HCT116 (cell line): ENCODE results near the gene NTN5. TPM values are rescaled to one million over a fixed set of nuclear protein-coding genes. Genes with fewer than 3 reads are reported as not detected.

ENCODE experiments used
- ATAC-seq: fragments of 200-7000 bp; cut with Tn5 transposase; 2 replicates; pipeline ENCODE4 v1.9.1; 2020; ENCODE audit warnings: mild to moderate bottlenecking, moderate library complexity
- BruUV-seq: library from RNA; stranded (reverse); fragments of 400-500 nt; replicated peaks from 2 replicates; lab custom pipeline; 2021; lab: Mats Ljungman, UMichigan
- CTCF ChIA-PET: fragments of 300-600 bp; sonication (Branson Sonifier 250); formaldehyde crosslinking; loops from one replicate; lab custom pipeline; 2021; ENCODE audit warnings: antibody characterized with exemption; lab: Charles Lee
- POLR2A ChIA-PET: fragments of 300-600, 350-600 bp; sonication (Branson Sonifier 250); formaldehyde crosslinking; loops from one replicate; lab custom pipeline; 2021; ENCODE audit warnings: antibody characterized with exemption; lab: Charles Lee
- RAD21 ChIA-PET, 2 experiments: fragments of 300-600 bp; sonication (Branson Sonifier 250); formaldehyde crosslinking; loops; one replicate each; lab custom pipeline; 2023; ENCODE audit warnings: low total read pairs in 2 of 2; ENCODE audit not compliant: uncharacterized antibody in 2 of 2, unreplicated experiment in 2 of 2, low non-redundant PET in 1 of 2; lab: Charles Lee
- DNase-seq: peaks from one replicate; pipeline ENCODE4 v3.0.0-alpha.2; 2010; ENCODE audit warnings: low read depth, low spot score
- H2AFZ ChIP-seq: fragments of 200-600 bp; shearing (Covaris generic), sonication (generic); 2 replicates; pipeline ENCODE4 v1.6.1; 2017; ENCODE audit warnings: low read depth, mixed run types, mixed read lengths, antibody characterized with exemption, low read length; ENCODE audit not compliant: poor library complexity, severe bottlenecking
- H3K27ac ChIP-seq: 2 replicates; pipeline ENCODE4 v1.5.1; 2012; ENCODE audit warnings: low read depth, low read length
- H3K27me3 ChIP-seq: fragments of 200-600 bp; sonication (generic); 2 replicates; pipeline ENCODE4 v1.6.1; 2016; ENCODE audit warnings: mixed run types, low read length, mixed read lengths; ENCODE audit not compliant: insufficient read depth
- H3K36me3 ChIP-seq, 2 experiments: fragments of 200-500 bp in 1 of 2; fragments of 200-600 bp in 1 of 2; sonication (Bioruptor generic) in 1 of 2; sonication (generic) in 1 of 2; 2 replicates each; pipeline versions ENCODE4 v1.5.1 to v1.6.1; 2014 to 2016; ENCODE audit warnings: low read length in 2 of 2, inconsistent platforms in 1 of 2, mixed read lengths in 1 of 2, mixed run types in 1 of 2; ENCODE audit not compliant: insufficient read depth in 2 of 2, control insufficient read depth in 1 of 2
- H3K4me1 ChIP-seq, 2 experiments: fragments of 200-600 bp in 1 of 2; sonication (generic) in 1 of 2; 2 replicates each; pipeline versions ENCODE4 v1.5.1 to v1.6.1; 2012 to 2017; ENCODE audit warnings: low read length in 2 of 2, inconsistent platforms in 1 of 2, mild to moderate bottlenecking in 1 of 2, mixed read lengths in 1 of 2, mixed run types in 1 of 2, moderate library complexity in 1 of 2; ENCODE audit not compliant: insufficient read depth in 2 of 2, control insufficient read depth in 1 of 2
- H3K4me2 ChIP-seq: fragments of 200-600 bp; sonication (generic); 2 replicates; pipeline ENCODE4 v1.6.1; 2017; ENCODE audit warnings: mixed run types, low read length, mixed read lengths
- H3K4me3 ChIP-seq, 2 experiments: fragments of 200-600 bp in 1 of 2; sonication (generic) in 1 of 2; replicated peaks in 1 of 2; 2 replicates each; pipeline ENCODE4 v1.5.1; 2011 to 2016; ENCODE audit warnings: low read length in 2 of 2, control low read depth in 1 of 2, low read depth in 1 of 2, mild to moderate bottlenecking in 1 of 2, mixed read lengths in 1 of 2, mixed run types in 1 of 2
- H3K79me2 ChIP-seq: fragments of 200-600 bp; sonication (generic); 2 replicates; pipeline ENCODE4 v1.6.1; 2017; ENCODE audit warnings: mild to moderate bottlenecking, mixed run types, low read length, moderate library complexity, mixed read lengths; ENCODE audit not compliant: insufficient read depth
- H3K9ac ChIP-seq: fragments of 200-600 bp; sonication (generic); 2 replicates; pipeline ENCODE4 v1.6.1; 2016; ENCODE audit warnings: low read length, mixed read lengths
- H3K9me2 ChIP-seq: fragments of 200-600 bp; sonication (generic), shearing (Covaris generic); 2 replicates; pipeline ENCODE4 v1.6.1; 2017; ENCODE audit warnings: mixed run types, mild to moderate bottlenecking, moderate library complexity; ENCODE audit not compliant: insufficient read depth
- H3K9me3 ChIP-seq, 2 experiments: fragments of 200-500 bp in 1 of 2; fragments of 200-600 bp in 1 of 2; sonication (Bioruptor generic) in 1 of 2; sonication (generic) in 1 of 2; 2 replicates each; pipeline ENCODE4 v1.6.1; 2014 to 2017; ENCODE audit warnings: low read length in 2 of 2, mixed read lengths in 2 of 2, inconsistent platforms in 1 of 2, low read depth in 1 of 2, mild to moderate bottlenecking in 1 of 2, mixed run types in 1 of 2, moderate library complexity in 1 of 2; ENCODE audit not compliant: control insufficient read depth in 1 of 2, insufficient read depth in 1 of 2
- H4K20me1 ChIP-seq: fragments of 200-600 bp; sonication (generic), shearing (Covaris generic); 2 replicates; pipeline ENCODE4 v1.6.1; 2017; ENCODE audit warnings: mixed run types, mild to moderate bottlenecking, moderate library complexity; ENCODE audit not compliant: insufficient read depth
- CEBPB ChIP-seq: IDR thresholded peaks from 2 replicates; pipeline ENCODE4 v1.6.1; 2012; ENCODE audit warnings: low read depth
- JUND ChIP-seq: IDR thresholded peaks from 2 replicates; pipeline ENCODE4 v1.6.1; 2012
- POLR2A ChIP-seq: IDR thresholded peaks from 2 replicates; pipeline ENCODE4 v1.7.0; 2011; ENCODE audit warnings: borderline replicate concordance; ENCODE audit not compliant: insufficient read depth, insufficient read length; ENCODE audit errors: extremely low read depth
- POLR2AphosphoS5 ChIP-seq: IDR thresholded peaks from 2 replicates; pipeline ENCODE4 v1.6.1; 2011; ENCODE audit warnings: mild to moderate bottlenecking, low read depth, low read length, moderate library complexity
- SIN3A ChIP-seq: IDR thresholded peaks from 2 replicates; pipeline ENCODE4 v1.6.1; 2012; ENCODE audit warnings: low read depth
- SP1 ChIP-seq: IDR thresholded peaks from 2 replicates; pipeline ENCODE4 v1.6.1; 2012; ENCODE audit warnings: low read depth
- ZFX ChIP-seq: fragments of 450-650 bp; IDR thresholded peaks from 2 replicates; pipeline ENCODE4 v1.6.1; 2017
- intact Hi-C: fragments of 100-400 bp; cut with micrococcal nuclease; formaldehyde crosslinking; loops from 2 replicates; pipeline ENCODE4 v1.10.0; 2022
- total RNA-seq: library from RNA; stranded (reverse); gene quantifications from one replicate; pipeline ENCODE4 v1.2.1, GENCODE V29; 2021; ENCODE audit not compliant: unreplicated experiment
- TF ChIP-seq, protein P1 (sequence below): IDR thresholded peaks from 2 replicates; pipeline ENCODE4 v1.6.1; 2012; ENCODE audit warnings: low read depth
- TF ChIP-seq, protein P2 (sequence below), 3 experiments: fragments of 200-600 bp in 1 of 3; sonication (generic) in 1 of 3; IDR thresholded peaks in 2 of 3; conservative IDR thresholded peaks in 1 of 3; 2 replicates each; pipeline ENCODE4 v1.5.1; 2012 to 2017; ENCODE audit warnings: low read depth in 2 of 3, low read length in 2 of 3, antibody characterized with exemption in 1 of 3, borderline replicate concordance in 1 of 3, control low read depth in 1 of 3, mild to moderate bottlenecking in 1 of 3, mixed read lengths in 1 of 3, mixed run types in 1 of 3, moderate library complexity in 1 of 3; ENCODE audit not compliant: insufficient read depth in 1 of 3
- TF ChIP-seq, protein P3 (sequence below): IDR thresholded peaks from 2 replicates; pipeline ENCODE4 v1.6.1; 2011; ENCODE audit warnings: mild to moderate bottlenecking, low read length, moderate library complexity; ENCODE audit not compliant: insufficient replicate concordance; ENCODE audit errors: extremely low read depth

NTN5 gene
- total RNA-seq, 1 experiment from 2014 or later: 3.1 TPM

DNA sequence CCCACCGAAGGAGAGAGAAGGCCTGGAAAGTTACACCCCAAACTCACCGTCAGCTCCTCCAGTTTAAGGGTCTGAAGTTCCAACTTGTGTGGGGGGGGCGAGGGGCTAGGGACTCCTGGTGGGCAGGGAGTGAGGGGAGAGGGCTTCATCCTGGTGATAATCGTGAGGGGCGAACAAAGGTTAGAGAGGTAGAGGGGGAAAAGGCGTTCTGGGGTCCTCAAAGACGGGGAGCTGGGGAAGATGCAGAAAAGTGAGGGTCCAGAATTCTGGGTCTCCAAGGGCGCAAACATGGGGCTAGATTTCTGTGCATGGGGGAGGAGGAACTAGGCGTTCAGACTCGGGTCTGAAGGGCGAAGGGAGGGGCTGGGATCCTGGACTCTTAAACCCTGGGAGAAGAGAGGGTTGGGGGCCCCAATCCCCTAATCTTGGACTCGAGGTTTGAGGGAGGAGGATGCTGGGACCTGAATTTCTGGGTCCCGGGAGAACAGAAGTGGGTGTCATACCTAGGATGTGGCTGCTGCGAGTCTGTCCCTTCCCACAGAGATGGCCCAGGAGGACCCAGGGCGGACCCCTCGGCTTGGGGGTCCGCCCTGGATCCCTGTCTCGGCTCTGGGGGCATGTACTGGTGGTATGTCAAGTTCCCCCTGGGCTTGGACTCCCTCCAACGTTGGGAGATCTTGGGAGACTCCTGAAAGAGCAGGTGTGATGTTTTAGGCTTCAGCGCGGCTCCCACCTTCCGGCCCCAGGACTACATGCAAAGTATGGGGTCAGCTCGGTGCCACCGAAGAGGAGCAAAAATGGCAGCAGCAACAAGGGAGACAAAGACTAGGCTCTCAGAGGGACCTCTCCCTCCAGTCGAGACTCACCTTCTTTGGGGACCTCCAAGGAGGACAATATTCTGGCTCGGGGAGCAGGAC, 42.2 kb upstream of the NTN5 start:
- RAD21 ChIA-PET: no interaction called here
- BruUV-seq: TSS peak; percentile 60
- Histone ChIP-seq H3K79me2 (no peaks in the 10 kb centered on the region), H2AFZ (no peak overlapping the region), H3K4me3 (peak overlapping the region; percentile 73 to 88), H4K20me1 (no peaks in the 10 kb centered on the region), H3K4me2 (peak overlapping the region; percentile 94), H3K9ac (peak overlapping the region; percentile 79), H3K9me3 (no peaks in the 10 kb centered on the region), H3K27me3 (no peaks in the 10 kb centered on the region), H3K36me3 (no peaks in the 10 kb centered on the region), H3K27ac (peak overlapping the region; percentile 77), H3K4me1 (peaks cover 8 to 32% of the 10 kb centered on the region in 2 experiments), H3K9me2 (no peaks in the 10 kb centered on the region)
- intact Hi-C loops: loop anchor here (1.0 to 5.0 kb wide), 2 partner anchors 32 to 41 kb away; partner anchors contain the start of gene IZUMO1
- POLR2A ChIA-PET: interaction anchor here (1.0 to 3.4 kb wide), 4 partner anchors 10 to 24 kb away, joined by 3 to 18 read pairs (median 9); partner anchors contain the start of gene FUT2
- no peak for TF ChIP-seq POLR2AphosphoS5
- TF ChIP-seq CEBPB: no peak
- no peak for TF ChIP-seq POLR2A
- TF ChIP-seq, protein P1, sequence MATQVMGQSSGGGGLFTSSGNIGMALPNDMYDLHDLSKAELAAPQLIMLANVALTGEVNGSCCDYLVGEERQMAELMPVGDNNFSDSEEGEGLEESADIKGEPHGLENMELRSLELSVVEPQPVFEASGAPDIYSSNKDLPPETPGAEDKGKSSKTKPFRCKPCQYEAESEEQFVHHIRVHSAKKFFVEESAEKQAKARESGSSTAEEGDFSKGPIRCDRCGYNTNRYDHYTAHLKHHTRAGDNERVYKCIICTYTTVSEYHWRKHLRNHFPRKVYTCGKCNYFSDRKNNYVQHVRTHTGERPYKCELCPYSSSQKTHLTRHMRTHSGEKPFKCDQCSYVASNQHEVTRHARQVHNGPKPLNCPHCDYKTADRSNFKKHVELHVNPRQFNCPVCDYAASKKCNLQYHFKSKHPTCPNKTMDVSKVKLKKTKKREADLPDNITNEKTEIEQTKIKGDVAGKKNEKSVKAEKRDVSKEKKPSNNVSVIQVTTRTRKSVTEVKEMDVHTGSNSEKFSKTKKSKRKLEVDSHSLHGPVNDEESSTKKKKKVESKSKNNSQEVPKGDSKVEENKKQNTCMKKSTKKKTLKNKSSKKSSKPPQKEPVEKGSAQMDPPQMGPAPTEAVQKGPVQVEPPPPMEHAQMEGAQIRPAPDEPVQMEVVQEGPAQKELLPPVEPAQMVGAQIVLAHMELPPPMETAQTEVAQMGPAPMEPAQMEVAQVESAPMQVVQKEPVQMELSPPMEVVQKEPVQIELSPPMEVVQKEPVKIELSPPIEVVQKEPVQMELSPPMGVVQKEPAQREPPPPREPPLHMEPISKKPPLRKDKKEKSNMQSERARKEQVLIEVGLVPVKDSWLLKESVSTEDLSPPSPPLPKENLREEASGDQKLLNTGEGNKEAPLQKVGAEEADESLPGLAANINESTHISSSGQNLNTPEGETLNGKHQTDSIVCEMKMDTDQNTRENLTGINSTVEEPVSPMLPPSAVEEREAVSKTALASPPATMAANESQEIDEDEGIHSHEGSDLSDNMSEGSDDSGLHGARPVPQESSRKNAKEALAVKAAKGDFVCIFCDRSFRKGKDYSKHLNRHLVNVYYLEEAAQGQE: no peak
- TF ChIP-seq ZFX: no peak
- TF ChIP-seq, protein P2, sequence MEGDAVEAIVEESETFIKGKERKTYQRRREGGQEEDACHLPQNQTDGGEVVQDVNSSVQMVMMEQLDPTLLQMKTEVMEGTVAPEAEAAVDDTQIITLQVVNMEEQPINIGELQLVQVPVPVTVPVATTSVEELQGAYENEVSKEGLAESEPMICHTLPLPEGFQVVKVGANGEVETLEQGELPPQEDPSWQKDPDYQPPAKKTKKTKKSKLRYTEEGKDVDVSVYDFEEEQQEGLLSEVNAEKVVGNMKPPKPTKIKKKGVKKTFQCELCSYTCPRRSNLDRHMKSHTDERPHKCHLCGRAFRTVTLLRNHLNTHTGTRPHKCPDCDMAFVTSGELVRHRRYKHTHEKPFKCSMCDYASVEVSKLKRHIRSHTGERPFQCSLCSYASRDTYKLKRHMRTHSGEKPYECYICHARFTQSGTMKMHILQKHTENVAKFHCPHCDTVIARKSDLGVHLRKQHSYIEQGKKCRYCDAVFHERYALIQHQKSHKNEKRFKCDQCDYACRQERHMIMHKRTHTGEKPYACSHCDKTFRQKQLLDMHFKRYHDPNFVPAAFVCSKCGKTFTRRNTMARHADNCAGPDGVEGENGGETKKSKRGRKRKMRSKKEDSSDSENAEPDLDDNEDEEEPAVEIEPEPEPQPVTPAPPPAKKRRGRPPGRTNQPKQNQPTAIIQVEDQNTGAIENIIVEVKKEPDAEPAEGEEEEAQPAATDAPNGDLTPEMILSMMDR (IDR thresholded peaks at IDR 0.05 in 2 of 3, conservative IDR thresholded peaks at IDR 0.05 in 1 of 3; ENCODE audit: borderline replicate concordance in 1 of 3, insufficient read depth in 1 of 3, low read depth in 2 of 3, low read length in 2 of 3): no peak
- no peak for TF ChIP-seq SP1
- TF ChIP-seq, protein P3, sequence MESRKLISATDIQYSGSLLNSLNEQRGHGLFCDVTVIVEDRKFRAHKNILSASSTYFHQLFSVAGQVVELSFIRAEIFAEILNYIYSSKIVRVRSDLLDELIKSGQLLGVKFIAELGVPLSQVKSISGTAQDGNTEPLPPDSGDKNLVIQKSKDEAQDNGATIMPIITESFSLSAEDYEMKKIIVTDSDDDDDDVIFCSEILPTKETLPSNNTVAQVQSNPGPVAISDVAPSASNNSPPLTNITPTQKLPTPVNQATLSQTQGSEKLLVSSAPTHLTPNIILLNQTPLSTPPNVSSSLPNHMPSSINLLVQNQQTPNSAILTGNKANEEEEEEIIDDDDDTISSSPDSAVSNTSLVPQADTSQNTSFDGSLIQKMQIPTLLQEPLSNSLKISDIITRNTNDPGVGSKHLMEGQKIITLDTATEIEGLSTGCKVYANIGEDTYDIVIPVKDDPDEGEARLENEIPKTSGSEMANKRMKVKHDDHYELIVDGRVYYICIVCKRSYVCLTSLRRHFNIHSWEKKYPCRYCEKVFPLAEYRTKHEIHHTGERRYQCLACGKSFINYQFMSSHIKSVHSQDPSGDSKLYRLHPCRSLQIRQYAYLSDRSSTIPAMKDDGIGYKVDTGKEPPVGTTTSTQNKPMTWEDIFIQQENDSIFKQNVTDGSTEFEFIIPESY: no peak
- no peak for TF ChIP-seq JUND
- TF ChIP-seq SIN3A: no peak
- CTCF ChIA-PET: interaction anchor here (2.3 kb wide), 1 partner anchor 24 kb away, joined by 7 read pairs; no protein-coding TSS in a partner anchor
- ATAC-seq (no peak), DNase-seq (no peak)
